HG02642 (cell line): Measurements from ENCODE around the gene HOXC11.

Experiments
- ATAC-seq: cut with Tn5 transposase; IDR thresholded peaks from one replicate; pipeline ENCODE4 v1.9.1; 2021; ENCODE audit warnings: mild to moderate bottlenecking; ENCODE audit not compliant: unreplicated experiment, poor library complexity

Gene HOXC11

GRCh38 chr12:54005853-54006558 is 33.1 kb downstream of the HOXC11 start:
- ATAC-seq, result peak; percentile 74

- ATAC-seq, result no peak
Measured at GRCh38 chr12:54006559-54007220, 33.8 kb downstream of the HOXC11 start.

- no peak for ATAC-seq
Measured at GRCh38 chr12:54007538-54008259, 34.8 kb downstream of the HOXC11 start.

- ATAC-seq, result no peak
Measured at GRCh38 chr12:54008260-54008552, 35.3 kb downstream of the HOXC11 start.

- no peak for ATAC-seq
Measured at GRCh38 chr12:54009171-54010052, 36.5 kb downstream of the HOXC11 start.

- ATAC-seq, result no peak
Measured at GRCh38 chr12:54010053-54010971, 37.4 kb downstream of the HOXC11 start.

- ATAC-seq, result no peak
Measured at GRCh38 chr12:54010972-54011664, 38.2 kb downstream of the HOXC11 start.

- ATAC-seq, result no peak
Measured at GRCh38 chr12:54011665-54012532, 39.0 kb downstream of the HOXC11 start.

- ATAC-seq, result no peak
Measured at GRCh38 chr12:54012631-54013409, 39.9 kb downstream of the HOXC11 start.

- ATAC-seq, result no peak
Measured at GRCh38 chr12:54014377-54015017, 41.6 kb downstream of the HOXC11 start.

GRCh38 chr12:54015018-54015931 is 42.3 kb downstream of the HOXC11 start:
- no peak for ATAC-seq

GRCh38 chr12:54016051-54016450 is 43.1 kb downstream of the HOXC11 start:
- ATAC-seq, result no peak

- ATAC-seq, result no peak
Measured at GRCh38 chr12:54016478-54016964, 43.6 kb downstream of the HOXC11 start.

GRCh38 chr12:54017027-54017788 is 44.3 kb downstream of the HOXC11 start:
- ATAC-seq, result peak; percentile 30
